NCI-H460 (cell line): Measurements from ENCODE around the gene ZNF445. TPM values are rescaled to one million over a fixed set of nuclear protein-coding genes. Genes with fewer than 3 reads are reported as not detected.
"Not testable (repeated sequence)": the region's sequence is repeated elsewhere in the genome, so short reads cannot be mapped to it uniquely, and the experiment has no call there.

Source experiments
- DNase-seq: peaks from one replicate; pipeline ENCODE4 v3.0.0-alpha.2; 2016; ENCODE audit warnings: low read depth; ENCODE audit errors: extremely low read depth
- total RNA-seq: library from RNA; depleted of rRNA; stranded (reverse); fragments of >200 nt; shearing (Covaris generic); gene quantifications from 2 replicates; pipeline ENCODE4 v1.2.3, GENCODE V29; 2014

ZNF445 gene
- total RNA-seq, 1 experiment from 2014 or later, result 3.0 TPM

DNA sequence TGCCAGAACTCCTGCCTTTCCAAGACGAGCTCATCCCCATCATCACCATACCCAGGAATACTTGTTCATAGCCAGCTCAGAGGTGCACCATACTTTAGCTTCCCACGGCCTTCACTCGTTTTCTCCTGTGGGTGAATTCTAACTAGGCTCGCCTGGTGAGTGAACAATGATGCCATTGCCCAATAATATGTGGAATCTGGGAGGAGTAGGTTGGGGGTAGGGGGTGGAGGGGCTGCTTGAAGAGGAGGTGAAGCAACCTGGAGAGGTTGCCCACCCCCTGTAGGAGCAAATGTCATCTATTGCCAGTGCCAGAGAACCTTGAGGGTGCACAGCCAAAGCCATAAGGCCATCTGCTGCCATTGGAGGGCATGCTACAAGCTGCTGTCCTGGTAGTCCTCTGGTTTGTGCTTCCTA, 592 bp upstream of the ZNF445 start:
- DNase-seq, result no peak

DNA sequence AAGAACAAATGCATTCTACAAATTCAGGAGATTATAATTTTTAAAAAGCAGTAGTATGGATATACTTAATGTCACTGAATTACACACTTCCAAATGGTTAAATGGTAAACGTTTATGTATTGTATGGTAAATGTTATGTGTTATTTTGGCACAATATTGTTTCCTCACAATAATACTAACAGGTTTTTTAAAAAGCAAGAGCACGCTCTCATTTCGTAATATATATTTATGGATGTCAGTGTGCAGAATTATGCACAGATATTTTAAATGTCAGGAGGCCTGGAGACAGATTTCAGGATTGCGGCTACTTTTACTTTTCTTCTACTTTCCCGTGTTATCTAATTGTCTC, 533 bp downstream of the ZNF445 start:
- no peak for DNase-seq

DNA sequence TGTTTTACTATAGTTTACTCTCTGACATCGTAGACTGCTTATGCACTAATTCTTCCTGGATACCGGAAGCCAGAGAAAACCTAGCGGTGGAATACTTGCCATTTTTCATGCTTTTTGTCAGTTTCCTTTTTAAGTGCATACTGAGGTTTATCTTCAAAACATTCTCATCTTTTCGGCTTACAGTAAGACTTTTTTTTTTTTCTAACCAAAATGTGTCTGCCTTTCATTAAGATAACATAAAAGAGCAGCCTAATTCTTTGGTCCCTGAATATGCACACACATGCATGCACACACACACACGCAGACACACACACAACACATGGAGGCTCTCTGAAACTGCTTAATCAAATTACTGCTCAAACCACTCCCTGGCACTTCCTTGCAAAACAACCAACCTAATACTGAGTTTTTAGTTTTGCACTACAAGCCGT, 1.3 kb downstream of the ZNF445 start:
- no peak for DNase-seq

DNA sequence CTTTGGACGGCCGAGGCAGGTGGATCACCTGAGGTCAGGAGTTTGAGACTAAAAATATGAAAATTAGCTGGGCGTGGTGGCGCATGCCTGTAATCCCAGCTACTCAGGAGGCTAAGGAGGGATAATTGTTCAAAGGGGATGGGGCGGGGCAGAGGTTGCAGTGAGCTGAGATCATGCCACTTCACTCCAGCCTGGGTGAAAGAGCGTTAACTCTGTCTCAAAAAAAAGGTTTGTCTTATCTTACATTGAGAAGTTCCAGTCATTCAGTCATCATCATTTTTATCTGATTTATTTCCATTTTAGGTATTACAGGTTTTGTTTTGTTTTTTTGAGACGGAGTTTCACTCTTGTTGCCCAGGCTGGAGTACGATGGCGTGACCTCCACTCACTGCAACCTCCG, 2.6 kb downstream of the ZNF445 start:
- not testable (repeated sequence) for DNase-seq

DNA sequence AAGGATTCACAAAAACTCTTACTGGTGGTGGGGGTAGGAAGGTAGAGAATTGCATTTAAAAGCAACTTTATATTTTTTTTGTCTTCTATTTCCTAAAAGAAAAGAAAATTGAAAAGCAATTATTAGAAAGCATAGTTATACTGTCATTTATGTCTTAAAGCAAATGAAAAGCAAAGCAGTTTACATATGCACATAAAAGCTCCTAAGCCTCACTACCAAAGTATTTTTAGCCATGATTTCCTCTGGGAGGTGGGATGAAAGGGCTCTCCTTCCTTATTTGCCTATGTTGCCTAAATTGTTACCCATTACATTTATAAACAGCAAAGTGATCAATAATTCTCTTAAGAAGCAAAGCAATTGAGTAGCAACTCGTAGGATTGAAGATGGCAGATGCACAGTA, 7.0 kb downstream of the ZNF445 start:
- DNase-seq, result no peak

DNA sequence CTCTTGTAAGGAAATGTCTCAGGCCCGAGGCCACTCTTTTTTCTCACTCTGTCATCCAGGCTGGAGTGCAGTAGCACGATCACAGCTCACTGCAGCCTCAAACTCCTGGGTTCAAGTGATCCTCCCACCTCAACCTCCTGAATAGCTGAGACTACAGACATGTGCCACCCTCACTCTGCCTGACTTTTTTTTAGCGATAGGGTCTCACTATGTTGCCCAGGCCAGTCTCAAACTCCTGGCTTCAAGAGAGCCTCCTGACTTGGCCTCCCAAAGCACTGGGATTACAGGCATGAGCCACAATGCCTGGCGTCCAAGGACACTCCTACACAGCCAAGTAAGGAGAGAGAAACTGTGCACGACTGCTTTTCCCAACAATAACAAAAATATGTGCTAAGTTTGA, 7.6 kb downstream of the ZNF445 start:
- DNase-seq, result no peak

DNA sequence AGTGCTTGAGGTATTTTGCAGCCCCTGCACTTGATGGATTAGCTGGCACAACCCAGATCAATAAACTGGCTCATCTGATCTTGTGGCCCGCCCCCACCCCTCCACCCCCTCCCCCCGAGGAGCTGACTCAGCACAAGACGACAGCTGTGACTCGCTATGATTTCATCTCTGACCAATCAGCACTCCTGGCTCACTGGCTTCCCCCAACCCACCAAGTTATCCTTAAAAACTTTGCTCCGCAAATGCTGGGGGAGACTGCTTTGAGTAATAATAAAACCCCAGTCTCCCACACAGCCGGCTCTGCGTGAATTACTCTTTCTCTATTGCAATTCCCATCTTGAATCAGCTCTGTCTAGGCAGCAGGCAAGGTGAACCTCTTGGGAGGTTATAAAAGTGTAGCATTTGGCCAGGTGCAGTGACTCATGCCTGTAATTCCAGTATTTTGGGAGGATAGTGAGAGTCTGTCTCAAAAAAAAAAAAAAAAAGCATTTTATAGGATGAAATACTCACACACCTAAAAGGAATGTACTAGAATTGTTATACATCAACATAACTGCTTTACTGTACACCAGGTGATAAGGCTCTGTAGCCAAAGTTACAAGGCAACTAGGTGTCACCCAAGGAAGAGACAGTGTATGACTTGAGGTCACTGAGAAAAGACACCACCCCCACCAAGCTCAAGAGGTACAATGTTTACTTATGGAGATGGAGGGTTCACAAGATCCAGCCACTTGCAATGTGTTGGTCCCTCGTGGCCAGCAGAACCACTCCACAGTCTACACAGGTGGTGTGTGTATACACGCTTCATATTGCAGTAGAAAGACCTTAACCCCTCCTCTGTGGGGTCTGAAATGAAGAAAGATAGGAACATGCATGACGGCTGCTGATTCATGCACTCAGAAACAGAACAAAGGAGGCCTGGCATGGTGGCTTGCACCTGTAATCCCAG, 8.6 kb downstream of the ZNF445 start:
- no peak for DNase-seq

DNA sequence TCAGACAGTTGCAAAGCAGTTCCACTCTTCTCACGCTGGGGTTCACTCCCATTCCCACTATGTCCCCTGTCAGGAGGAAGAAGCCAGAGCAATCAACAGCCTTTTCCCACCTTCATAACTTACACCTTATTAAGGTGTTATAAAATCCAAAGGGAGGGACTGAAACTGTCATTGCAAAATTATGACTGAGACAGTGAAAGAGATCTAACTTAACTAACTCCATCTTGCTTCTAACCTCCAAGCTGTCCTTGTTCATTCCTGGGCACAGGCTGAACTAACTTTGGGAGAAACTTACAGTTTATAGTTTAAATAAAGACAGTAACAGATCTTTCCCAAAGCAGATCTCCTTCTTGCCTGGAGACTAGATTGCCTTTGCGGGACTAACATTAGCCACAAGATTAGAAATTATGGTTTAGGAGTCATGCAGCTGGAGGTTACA, 9.4 kb downstream of the ZNF445 start:
- not testable (repeated sequence) for DNase-seq

DNA sequence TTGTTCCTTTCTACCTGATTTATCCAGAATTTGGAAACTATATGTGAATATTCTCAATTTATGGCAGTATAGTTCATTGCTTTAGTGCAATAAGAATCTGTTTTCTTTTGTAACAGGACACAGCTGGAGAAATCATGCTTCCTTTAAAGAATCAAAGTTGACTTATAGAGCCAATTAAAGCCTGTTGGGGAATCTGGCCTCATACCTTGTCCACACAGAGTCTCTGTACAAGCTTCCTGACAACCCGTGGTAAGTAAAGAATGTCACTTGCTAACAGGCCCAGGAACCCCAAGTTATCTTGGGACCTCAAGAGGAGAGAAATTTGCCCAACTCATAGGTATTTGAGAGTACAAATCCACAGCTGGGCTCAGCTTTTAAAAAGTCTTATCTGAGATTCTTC, 10.2 kb downstream of the ZNF445 start:
- DNase-seq, result no peak

DNA sequence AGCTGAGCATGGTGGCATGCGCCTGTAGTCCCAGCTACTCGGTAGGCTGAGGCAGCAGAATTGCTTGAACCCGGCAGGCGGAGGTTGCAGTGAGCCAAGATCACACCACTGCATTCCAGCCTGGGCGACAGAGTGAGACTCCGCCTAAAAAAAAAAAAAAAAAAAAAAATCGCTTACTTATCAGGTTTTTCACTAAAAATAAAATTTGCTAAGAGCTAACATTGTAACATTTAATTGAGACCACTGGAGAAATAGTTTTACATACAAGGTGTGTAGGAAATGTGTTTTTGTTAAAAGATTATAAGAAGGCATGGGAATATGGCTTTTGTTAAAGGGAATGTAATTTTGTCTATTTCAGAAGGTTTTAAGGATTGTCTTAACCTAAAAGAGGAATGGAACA, 12.6 kb downstream of the ZNF445 start:
- not testable (repeated sequence) for DNase-seq

DNA sequence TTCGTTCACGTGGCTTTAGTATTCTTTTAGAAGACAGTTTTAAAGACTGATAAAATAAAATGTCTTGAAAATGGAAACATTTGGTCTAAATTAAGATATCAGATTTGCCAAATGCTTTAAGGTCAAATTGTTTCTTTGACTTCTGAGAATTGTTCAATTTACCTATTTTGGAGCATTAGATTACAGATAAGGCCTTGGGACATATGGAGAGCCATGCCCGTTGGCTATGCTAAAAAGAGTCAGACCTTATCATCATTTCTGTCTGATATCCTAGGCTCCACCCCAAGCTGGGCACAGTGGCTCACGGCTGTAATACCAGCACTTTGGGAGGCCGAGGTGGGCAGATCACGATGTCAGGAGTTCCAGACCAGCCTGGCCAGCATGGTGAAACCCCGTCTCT, 13.0 kb downstream of the ZNF445 start:
- no peak for DNase-seq

DNA sequence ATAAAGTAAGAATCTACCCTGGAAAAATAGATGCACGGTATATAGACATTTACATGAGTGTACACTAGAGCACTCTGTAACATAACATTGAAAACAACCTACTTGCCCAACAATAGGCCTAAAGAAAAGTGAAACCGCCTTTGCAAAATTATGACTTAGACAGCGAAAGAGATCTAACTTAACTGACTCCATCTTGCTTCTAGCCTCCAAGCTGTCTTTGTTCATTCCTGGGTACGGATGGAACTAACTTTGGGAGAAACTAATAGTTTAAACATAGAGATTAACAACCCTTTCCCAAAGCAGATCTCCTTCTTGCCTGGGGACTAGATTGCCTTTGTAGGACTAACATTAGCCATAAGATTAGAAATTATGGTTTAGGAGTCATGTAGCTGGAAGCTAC, 17.4 kb downstream of the ZNF445 start:
- not testable (repeated sequence) for DNase-seq

DNA sequence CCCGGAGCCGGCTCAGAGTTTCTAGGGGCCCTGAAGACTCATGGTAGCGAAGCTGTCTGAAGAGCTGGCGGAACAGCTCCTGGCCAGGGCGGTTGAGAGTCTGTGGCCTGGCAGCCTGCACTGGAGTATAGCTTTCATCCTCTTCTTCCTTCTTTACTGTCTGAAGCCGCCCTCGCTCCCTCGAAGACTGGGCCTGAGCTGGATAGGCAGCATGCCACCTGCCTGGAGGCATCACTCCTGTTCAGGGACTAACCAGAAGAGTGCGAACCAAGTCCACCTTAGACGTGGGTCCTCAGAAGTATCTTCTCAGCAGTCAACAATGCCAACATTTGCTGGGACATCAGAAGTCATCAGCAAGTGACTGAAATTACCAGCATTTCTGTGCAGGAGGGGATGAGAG, 22.2 kb downstream of the ZNF445 start:
- no peak for DNase-seq

DNA sequence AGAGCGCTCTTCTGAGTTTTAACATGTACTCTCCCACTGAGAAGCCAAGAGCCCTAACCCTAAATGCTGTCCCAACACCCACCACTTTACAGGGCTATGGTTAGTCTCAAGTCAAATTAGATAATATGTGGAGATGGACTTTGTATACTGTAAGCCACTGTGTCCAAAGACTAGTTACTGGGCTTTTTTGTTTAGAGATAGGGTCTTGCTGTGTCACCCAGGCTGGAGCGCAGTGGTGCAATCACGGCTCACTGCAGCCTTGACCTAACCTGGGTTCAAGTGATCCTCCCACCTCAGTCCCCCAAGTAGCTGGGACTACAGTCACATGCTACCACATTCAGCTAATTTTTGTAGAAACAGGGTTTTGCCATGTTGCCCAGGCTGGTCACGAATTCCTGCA, 23.2 kb downstream of the ZNF445 start:
- no peak for DNase-seq

DNA sequence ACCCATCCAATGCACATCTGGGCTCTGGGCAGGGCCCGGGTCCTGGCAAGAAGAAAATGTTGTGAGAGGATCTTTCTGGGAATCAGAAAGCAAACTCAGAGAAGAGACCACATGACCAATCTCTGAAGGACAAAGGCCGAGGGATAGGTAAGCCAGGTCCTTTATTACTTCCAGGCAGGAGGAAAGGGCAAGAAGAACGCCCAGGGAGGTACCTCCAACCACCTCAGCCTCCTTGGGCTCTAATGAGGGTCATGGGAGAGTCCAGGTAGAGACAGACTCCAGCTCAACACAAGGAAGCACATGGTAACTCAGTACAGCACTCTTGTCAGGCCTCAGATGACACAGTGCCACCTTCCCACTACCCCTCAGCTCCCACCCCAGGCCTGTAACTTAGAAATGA, 26.0 kb downstream of the ZNF445 start:
- no peak for DNase-seq

DNA sequence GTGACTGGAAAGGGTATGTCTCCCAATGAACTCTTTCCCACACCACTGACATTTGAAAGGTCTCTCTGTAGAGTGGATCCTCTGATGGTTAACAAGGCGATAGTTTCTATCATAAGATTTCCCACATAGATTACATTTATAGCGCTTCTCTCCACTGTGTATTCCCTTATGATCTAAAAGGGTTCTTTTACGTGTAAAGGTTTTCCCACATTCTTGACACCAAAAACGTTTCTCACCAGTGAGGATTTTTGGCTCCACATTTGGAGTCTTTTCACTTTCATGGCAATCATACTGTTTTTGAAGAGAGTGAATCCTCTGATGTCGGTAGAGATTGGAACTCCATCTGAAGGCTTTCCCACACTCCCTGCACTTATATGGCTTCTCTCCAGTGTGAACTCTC, 30.5 kb downstream of the ZNF445 start:
- no peak for DNase-seq

DNA sequence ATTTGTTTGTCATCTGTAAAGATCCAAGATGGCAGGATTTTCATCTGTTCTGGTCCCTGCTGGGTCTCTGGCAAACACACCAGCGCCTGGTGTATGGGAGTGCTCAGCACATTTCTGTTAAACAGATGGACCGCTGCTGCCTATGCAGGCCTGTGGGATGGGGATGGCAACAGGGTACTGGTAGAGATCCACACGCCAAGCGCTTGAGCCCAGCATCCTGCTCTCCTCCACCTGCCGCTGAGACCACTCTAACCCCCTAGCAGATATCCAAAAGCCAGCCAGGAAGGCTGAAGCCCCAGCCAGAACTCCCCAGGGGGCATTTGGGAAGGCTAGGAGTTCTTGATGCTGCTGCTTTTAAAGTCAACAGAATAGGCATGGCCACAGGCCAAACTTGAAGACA, 31.7 kb downstream of the ZNF445 start:
- no peak for DNase-seq

DNA sequence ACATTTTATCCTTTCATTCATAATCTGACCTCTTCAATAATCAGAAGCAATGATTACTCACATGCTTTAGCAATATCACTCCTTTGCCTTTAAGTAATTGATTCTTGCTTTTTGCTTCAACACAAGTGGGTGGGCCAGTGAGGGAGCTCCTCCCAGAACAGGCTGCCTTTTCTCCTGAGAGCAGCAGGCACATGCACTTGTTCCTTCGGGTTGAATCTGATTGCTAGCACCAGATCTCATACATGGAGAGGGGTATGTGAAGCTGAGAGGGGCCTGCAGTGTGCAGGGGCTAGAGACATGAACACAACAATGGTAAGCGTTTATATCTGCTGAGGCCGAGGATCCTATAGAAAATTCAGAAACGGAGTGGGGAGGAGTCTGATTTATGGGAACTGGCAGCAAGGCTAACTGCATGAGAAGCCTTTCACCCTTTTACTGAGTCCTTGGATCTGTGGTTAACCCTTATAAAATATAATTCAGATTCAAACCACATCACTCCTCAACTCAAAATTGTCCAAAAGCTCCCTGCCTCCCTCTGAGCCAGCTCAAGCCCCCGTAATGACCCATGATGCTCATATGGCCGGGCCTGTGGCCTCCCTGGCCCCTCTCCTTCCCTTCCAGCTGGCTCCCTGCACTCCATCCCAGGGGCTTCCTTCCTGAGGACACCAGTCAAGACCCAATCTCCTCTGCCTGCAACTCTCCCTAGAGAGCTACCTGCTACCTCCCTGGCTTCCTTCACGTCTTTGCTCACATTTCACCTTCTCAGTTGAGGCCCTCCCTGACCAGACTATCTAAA, 32.4 kb downstream of the ZNF445 start:
- DNase-seq, result no peak

DNA sequence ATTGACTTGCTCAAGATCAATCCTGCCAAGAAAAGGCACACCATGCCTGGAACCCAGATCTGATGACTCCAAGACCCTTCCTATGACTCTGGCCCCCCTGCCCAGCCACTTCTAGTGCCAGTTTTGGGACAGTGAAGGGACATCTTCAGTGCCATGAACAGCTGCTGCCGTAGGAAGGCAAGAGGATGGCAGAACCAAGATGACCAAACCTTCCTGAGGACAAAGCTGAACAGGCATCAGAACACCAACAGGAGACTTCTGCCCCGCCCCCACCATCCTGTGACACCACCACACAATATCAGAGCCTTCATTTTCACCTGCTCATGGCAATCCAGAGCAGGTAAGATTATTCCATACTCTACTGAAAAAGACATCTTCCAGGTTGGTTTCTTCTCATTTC, 33.0 kb downstream of the ZNF445 start:
- DNase-seq, result no peak

DNA sequence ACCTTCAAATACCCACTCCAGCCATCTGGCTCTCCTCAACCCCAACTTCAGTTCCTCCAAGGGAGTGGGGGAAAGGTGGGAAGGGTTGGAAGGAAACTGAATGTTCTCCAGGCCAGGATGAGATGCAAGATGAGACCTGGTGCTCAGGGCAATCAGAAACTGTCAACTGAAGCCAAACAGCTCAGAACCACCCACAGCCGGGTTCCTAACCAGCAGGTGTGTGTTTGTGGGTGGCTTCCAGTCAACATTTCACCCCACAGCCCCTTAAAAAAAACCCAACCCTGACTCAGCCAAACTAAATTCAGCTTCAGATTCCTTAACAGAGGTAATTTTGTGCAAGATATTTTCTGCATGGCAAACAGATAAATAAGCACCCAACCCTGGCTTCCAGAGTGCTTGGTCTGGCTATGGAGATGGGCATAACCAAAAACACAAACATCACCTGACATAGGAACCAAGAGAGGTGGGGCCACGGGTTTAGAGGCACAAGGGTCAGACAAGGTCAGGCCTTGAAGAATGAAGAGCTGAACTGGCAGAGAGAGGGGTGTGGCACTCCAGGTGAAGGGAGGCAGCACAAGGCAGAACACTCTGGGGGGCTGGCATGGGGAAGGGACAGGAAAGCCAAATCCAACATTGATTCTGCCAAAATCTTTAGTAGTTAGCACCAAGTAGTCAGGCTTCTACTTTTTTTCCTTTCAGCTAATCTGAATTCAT, 34.7 kb downstream of the ZNF445 start:
- no peak for DNase-seq
